ENCODE measurements around the gene BRAT1. TPM values are rescaled to one million over a fixed set of nuclear protein-coding genes. Genes with fewer than 3 reads are reported as not detected.

The BRAT1 gene
- total RNA-seq, 1 experiment from 2014 or later: 53.9 TPM

DNA sequence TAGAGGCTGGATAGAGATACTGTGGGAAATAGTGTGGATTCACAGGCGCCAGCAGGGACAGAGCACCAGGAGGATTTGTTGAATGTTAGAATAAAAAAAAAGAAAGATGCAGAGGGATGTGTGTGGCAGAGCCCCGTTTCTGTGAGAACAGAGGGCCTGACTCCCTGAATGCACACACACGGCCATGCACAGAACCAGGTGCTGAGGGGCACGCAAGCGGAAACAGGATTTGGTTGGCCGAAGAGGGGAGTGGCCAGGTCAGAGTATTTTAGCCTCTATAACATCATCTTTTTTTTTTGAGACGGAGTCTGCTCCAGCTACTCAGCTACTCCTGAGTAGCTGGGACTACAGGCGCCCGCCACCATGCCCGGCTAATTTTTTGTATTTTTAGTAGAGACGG lies 25.3 kb upstream of the BRAT1 start:
- ChIA-PET CTCF (no interaction called here), POLR2A (ENCODE audit: unreplicated experiment) (no interaction called here)
- Histone ChIP-seq H4K20me1 (ENCODE audit: insufficient read depth) (no peaks in the 10 kb centered on the region), H3K79me2 (ENCODE audit: low read depth) (no peaks in the 10 kb centered on the region), H2AFZ (no peak overlapping the region), H3K4me2 (no peak overlapping the region), H3K9me3 (ENCODE audit: insufficient read depth, low read depth) (no peaks in the 10 kb centered on the region), H3F3A (ENCODE audit: insufficient read depth, low read depth) (0 out of 2 replicates have a peak, but pooled peaks cover 2% of the 10 kb centered on the region), H3K27me3 (ENCODE audit: insufficient read depth, low read depth) (no peaks in the 10 kb centered on the region), H3K9me2 (ENCODE audit: insufficient read depth) (no peaks in the 10 kb centered on the region), H3K4me1 (replicated peaks; ENCODE audit: insufficient read depth) (no peaks in the 10 kb centered on the region), H3K27ac (no peak overlapping the region), H3K36me3 (ENCODE audit: low read depth) (0 out of 2 replicates have a peak, but pooled peaks cover 1% of the 10 kb centered on the region), H3K4me3 (no peak overlapping the region)
- DNase-seq: no peak
- intact Hi-C loops (cut with micrococcal nuclease; ENCODE audit: unreplicated experiment): no loop called here
- BruUV-seq (replicated peaks): no TSS peak
- TF ChIP-seq, protein P1, sequence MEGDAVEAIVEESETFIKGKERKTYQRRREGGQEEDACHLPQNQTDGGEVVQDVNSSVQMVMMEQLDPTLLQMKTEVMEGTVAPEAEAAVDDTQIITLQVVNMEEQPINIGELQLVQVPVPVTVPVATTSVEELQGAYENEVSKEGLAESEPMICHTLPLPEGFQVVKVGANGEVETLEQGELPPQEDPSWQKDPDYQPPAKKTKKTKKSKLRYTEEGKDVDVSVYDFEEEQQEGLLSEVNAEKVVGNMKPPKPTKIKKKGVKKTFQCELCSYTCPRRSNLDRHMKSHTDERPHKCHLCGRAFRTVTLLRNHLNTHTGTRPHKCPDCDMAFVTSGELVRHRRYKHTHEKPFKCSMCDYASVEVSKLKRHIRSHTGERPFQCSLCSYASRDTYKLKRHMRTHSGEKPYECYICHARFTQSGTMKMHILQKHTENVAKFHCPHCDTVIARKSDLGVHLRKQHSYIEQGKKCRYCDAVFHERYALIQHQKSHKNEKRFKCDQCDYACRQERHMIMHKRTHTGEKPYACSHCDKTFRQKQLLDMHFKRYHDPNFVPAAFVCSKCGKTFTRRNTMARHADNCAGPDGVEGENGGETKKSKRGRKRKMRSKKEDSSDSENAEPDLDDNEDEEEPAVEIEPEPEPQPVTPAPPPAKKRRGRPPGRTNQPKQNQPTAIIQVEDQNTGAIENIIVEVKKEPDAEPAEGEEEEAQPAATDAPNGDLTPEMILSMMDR (conservative IDR thresholded peaks at IDR 0.05): no peak
- TF ChIP-seq EZH2 (IDR thresholded peaks at IDR 0.05; ENCODE audit: low read depth): no peak

DNA sequence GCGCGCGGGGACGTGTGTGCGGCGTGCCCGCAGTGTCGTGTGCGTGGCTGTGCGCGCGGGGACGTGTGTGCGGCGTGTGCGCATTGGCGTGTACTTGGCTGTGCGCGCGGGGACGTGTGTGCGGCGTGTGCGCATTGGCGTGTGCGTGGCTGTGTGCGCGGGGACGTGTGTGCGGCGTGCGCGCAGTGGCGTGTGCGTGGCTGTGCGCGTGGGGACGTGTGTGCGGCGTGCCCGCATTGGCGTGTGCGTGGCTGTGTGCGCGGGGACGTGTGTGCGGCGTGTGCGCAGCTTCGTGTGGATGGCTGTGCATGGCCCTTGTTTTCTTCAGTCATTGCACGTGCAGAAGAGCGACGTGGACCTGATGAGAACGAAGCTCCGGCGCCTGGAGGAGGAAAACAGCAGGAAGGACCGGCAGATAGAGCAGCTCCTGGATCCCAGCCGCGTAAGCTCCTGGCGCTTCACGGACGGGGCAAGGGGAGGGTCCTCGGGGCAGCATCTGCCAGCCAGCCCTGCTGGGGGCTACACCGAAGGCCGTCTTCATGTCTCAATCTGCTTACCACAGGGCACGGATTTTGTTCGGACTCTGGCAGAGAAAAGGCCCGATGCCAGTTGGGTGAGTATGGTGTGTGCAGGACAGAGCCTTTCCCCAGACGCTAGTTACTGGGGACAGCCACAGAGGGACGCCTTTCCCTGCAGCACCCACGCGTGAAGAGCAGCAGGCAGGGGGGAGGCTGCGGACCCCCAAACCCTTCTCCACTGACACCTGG lies 22.8 kb upstream of the BRAT1 start:
- Histone ChIP-seq H3K4me2 (no peak overlapping the region), H3K27me3 (ENCODE audit: insufficient read depth, low read depth) (no peaks in the 10 kb centered on the region), H3K9me2 (ENCODE audit: insufficient read depth) (no peaks in the 10 kb centered on the region), H3K36me3 (ENCODE audit: low read depth) (no peaks in the 10 kb centered on the region), H3F3A (ENCODE audit: insufficient read depth, low read depth) (0 out of 2 replicates have a peak, but pooled peaks cover 2% of the 10 kb centered on the region), H2AFZ (no peak overlapping the region), H3K9me3 (ENCODE audit: insufficient read depth, low read depth) (no peaks in the 10 kb centered on the region), H4K20me1 (ENCODE audit: insufficient read depth) (no peaks in the 10 kb centered on the region), H3K4me1 (replicated peaks; ENCODE audit: insufficient read depth) (no peaks in the 10 kb centered on the region), H3K79me2 (ENCODE audit: low read depth) (no peaks in the 10 kb centered on the region), H3K27ac (no peak overlapping the region), H3K4me3 (no peak overlapping the region)
- POLR2A ChIA-PET (ENCODE audit: unreplicated experiment): interaction anchor here (0.6 kb wide), 1 partner anchor 126 kb away, joined by 7 read pairs; no protein-coding TSS in a partner anchor
- CTCF ChIA-PET: no interaction called here
- no peak for DNase-seq
- no peak for TF ChIP-seq EZH2 (IDR thresholded peaks at IDR 0.05; ENCODE audit: low read depth)
- TF ChIP-seq, protein P1 (conservative IDR thresholded peaks at IDR 0.05): no peak
- BruUV-seq (replicated peaks): no TSS peak
- intact Hi-C loops (cut with micrococcal nuclease; ENCODE audit: unreplicated experiment): no loop called here

DNA sequence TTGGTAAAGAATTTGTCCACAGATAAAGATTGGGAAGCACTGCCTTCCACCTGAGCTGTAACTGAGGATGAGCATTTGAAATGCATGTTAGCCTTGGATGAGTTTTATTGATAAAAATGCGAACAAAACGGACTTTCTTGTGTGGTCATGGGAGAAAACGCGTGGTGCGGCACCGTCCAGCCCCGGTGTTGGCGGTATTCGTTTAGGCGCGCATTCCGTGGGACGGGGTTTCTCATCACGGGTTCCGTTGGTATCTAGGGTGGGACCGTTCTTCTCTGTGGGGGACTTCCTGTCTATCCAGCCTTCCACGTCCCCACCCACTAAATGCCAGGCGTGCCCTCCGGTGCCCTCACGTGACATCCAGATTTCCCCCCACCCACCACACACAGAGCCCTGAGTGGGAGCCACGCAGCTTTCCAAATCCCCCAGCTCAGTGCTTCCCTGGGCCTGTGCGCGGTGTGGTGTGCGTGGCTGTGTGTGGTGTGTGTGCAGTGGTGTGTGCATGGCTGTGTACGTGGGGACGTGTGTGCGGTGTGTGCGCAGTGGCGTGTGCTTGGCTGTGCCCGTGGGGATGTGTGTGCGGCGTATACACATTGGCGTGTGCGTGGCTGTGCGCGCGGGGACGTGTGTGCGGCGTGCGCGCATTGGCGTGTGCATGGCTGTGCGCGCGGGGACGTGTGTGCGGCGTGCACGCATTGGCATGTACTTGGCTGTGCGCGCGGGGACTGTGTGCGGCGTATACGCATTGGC lies 21.6 kb upstream of the BRAT1 start:
- Histone ChIP-seq H3K4me2 (no peak overlapping the region), H3K4me3 (no peak overlapping the region), H2AFZ (no peak overlapping the region), H3F3A (ENCODE audit: insufficient read depth, low read depth) (no peaks in the 10 kb centered on the region), H3K27ac (no peak overlapping the region), H3K9me2 (ENCODE audit: insufficient read depth) (no peaks in the 10 kb centered on the region), H3K9me3 (ENCODE audit: insufficient read depth, low read depth) (no peaks in the 10 kb centered on the region), H3K4me1 (replicated peaks; ENCODE audit: insufficient read depth) (no peaks in the 10 kb centered on the region), H3K27me3 (ENCODE audit: insufficient read depth, low read depth) (no peaks in the 10 kb centered on the region), H3K36me3 (ENCODE audit: low read depth) (no peaks in the 10 kb centered on the region), H3K79me2 (ENCODE audit: low read depth) (no peaks in the 10 kb centered on the region), H4K20me1 (ENCODE audit: insufficient read depth) (no peaks in the 10 kb centered on the region)
- ChIA-PET POLR2A (ENCODE audit: unreplicated experiment) (no interaction called here), CTCF (no interaction called here)
- no peak for TF ChIP-seq EZH2 (IDR thresholded peaks at IDR 0.05; ENCODE audit: low read depth)
- TF ChIP-seq, protein P1 (conservative IDR thresholded peaks at IDR 0.05): no peak
- intact Hi-C loops (cut with micrococcal nuclease; ENCODE audit: unreplicated experiment): no loop called here
- no TSS peak for BruUV-seq (replicated peaks)
- no peak for DNase-seq
